Measurements from ENCODE around the gene TWNK.

TWNK gene

GRCh38 chr10:101014230-101014884, 27.0 kb downstream of the TWNK start:
- Histone ChIP-seq H3K4me1 (ENCODE audit: low read length) (peaks cover 19% of the 10 kb centered on the region), H3K27me3 (ENCODE audit: low read depth, low read length) (peaks cover 19% of the 10 kb centered on the region), H3K9ac (ENCODE audit: low read length) (no peak overlapping the region), H3K4me2 (ENCODE audit: low read length) (0 out of 2 replicates have a peak overlapping the region, but pooled peaks have one; percentile 26), H3K36me3 (replicated peaks; ENCODE audit: low read depth, low read length) (no peaks in the 10 kb centered on the region), H2AFZ (ENCODE audit: low read depth, low read length) (no peak overlapping the region), H3K79me2 (ENCODE audit: low read length) (no peaks in the 10 kb centered on the region), H4K20me1 (ENCODE audit: insufficient read depth, low read length) (no peaks in the 10 kb centered on the region), H3K9me3 (ENCODE audit: insufficient read depth, low read length) (no peaks in the 10 kb centered on the region), H3K4me3 (ENCODE audit: low read length) (no peak overlapping the region), H3K27ac (ENCODE audit: low read length) (no peak overlapping the region)
- peak; percentile 68 for TF ChIP-seq CTCF (IDR thresholded peaks at IDR 0.05; ENCODE audit: low read depth, low read length)
- TF ChIP-seq EZH2phosphoT487 (IDR thresholded peaks at IDR 0.05; ENCODE audit: low read depth), result no peak

GRCh38 chr10:101014966-101015581, 27.7 kb downstream of the TWNK start:
- Histone ChIP-seq H3K27ac (ENCODE audit: low read length) (no peak overlapping the region), H3K4me3 (ENCODE audit: low read length) (no peak overlapping the region), H3K36me3 (replicated peaks; ENCODE audit: low read depth, low read length) (no peaks in the 10 kb centered on the region), H3K27me3 (ENCODE audit: low read depth, low read length) (peaks cover 19% of the 10 kb centered on the region), H3K4me1 (ENCODE audit: low read length) (peaks cover 19% of the 10 kb centered on the region), H4K20me1 (ENCODE audit: insufficient read depth, low read length) (no peaks in the 10 kb centered on the region), H2AFZ (ENCODE audit: low read depth, low read length) (no peak overlapping the region), H3K9me3 (ENCODE audit: insufficient read depth, low read length) (no peaks in the 10 kb centered on the region), H3K4me2 (ENCODE audit: low read length) (no peak overlapping the region), H3K9ac (ENCODE audit: low read length) (no peak overlapping the region), H3K79me2 (ENCODE audit: low read length) (no peaks in the 10 kb centered on the region)
- TF ChIP-seq EZH2phosphoT487 (IDR thresholded peaks at IDR 0.05; ENCODE audit: low read depth), result no peak
- TF ChIP-seq CTCF (IDR thresholded peaks at IDR 0.05; ENCODE audit: low read depth, low read length), result no peak

DNA sequence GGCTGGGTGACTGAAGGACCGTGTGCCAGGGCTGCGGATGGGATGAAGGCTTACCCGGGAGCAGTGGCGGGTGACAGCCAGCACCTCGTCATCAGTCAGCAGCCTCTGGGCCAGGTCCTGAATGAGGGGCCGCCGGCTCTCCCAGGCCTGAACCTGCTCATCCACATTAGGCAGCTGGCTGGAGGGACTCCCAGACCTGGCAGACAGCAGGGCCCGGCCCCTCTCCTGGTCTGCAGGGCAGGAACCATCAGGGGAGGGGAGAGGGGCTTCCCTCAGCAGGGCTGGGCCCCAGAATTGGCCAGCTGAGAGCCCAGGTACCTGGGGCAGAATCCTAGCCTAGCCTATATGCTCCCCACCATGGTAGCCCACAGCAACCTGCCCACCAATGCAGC, 28.2 kb downstream of the TWNK start:
- Histone ChIP-seq H3K27me3 (ENCODE audit: low read depth, low read length) (peaks cover 19% of the 10 kb centered on the region), H3K4me1 (ENCODE audit: low read length) (peaks cover 19% of the 10 kb centered on the region), H3K4me3 (ENCODE audit: low read length) (no peak overlapping the region), H3K9ac (ENCODE audit: low read length) (no peak overlapping the region), H3K27ac (ENCODE audit: low read length) (no peak overlapping the region), H4K20me1 (ENCODE audit: insufficient read depth, low read length) (no peaks in the 10 kb centered on the region), H3K36me3 (replicated peaks; ENCODE audit: low read depth, low read length) (no peaks in the 10 kb centered on the region), H3K4me2 (ENCODE audit: low read length) (no peak overlapping the region), H2AFZ (ENCODE audit: low read depth, low read length) (no peak overlapping the region), H3K79me2 (ENCODE audit: low read length) (no peaks in the 10 kb centered on the region), H3K9me3 (ENCODE audit: insufficient read depth, low read length) (no peaks in the 10 kb centered on the region)
- TF ChIP-seq CTCF (IDR thresholded peaks at IDR 0.05; ENCODE audit: low read depth, low read length), result no peak
- no peak for TF ChIP-seq EZH2phosphoT487 (IDR thresholded peaks at IDR 0.05; ENCODE audit: low read depth)

GRCh38 chr10:101016814-101017213, 29.5 kb downstream of the TWNK start:
- no peak overlapping the region for H3K4me2 ChIP-seq (ENCODE audit: low read length)
- H3K79me2 ChIP-seq (ENCODE audit: low read length), result no peaks in the 10 kb centered on the region
- H2AFZ ChIP-seq (ENCODE audit: low read depth, low read length), result no peak overlapping the region
- no peak overlapping the region for H3K27ac ChIP-seq (ENCODE audit: low read length)
- no peak overlapping the region for H3K9ac ChIP-seq (ENCODE audit: low read length)
- no peaks in the 10 kb centered on the region for H3K9me3 ChIP-seq (ENCODE audit: insufficient read depth, low read length)
- no peaks in the 10 kb centered on the region for H3K36me3 ChIP-seq (replicated peaks; ENCODE audit: low read depth, low read length)
- no peaks in the 10 kb centered on the region for H4K20me1 ChIP-seq (ENCODE audit: insufficient read depth, low read length)
- no peak overlapping the region for H3K4me3 ChIP-seq (ENCODE audit: low read length)
- peaks cover 19% of the 10 kb centered on the region for H3K4me1 ChIP-seq (ENCODE audit: low read length)
- TF ChIP-seq CTCF (IDR thresholded peaks at IDR 0.05; ENCODE audit: low read depth, low read length) (no peak), EZH2phosphoT487 (IDR thresholded peaks at IDR 0.05; ENCODE audit: low read depth) (no peak)
- H3K27me3 ChIP-seq (ENCODE audit: low read depth, low read length), result peaks cover 19% of the 10 kb centered on the region

Measured in OCI-LY3 (cell line).